Measurements from ENCODE around the gene BCR.

DNA sequence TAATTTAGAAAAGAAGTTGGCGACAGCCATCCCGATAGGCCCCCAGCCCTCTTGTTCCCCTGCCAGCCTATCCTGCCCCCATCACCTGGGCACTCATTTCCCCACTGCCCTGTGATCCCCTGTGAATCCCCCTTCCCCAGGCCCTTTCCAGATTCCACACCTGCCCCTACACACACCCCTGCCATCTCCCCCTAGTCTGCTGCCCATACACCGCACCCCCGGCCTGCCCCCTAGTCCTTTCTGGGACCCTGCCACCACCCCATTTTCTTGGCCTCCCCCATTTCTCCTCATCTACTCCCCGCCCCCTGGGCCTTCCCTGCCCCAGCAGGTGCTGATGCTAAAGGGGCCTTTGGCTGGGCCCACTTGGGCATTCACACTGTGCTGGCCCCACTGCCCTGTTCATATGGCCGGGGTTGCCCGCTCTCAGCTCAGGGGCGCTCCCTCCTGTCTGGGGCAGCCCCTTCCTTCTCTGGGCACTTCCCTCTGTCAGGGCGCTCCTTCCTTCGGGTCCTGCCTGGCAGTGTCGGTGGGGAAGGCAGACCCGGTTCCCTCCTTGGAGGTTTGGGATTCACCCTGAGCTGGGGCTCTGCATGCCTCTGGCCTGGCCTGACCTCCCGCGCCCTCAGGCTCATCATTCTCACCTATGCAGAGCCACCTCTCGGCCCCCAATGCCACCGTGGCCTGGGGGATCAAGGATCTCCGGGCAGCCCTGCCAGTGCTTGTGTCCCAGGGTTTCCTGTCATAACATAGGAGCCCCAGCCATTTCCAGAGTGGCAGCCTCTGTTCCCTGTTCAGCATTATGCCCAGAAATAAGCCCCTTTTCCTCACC lies 108.2 kb downstream of the BCR start:
- TF ChIP-seq, protein P1, sequence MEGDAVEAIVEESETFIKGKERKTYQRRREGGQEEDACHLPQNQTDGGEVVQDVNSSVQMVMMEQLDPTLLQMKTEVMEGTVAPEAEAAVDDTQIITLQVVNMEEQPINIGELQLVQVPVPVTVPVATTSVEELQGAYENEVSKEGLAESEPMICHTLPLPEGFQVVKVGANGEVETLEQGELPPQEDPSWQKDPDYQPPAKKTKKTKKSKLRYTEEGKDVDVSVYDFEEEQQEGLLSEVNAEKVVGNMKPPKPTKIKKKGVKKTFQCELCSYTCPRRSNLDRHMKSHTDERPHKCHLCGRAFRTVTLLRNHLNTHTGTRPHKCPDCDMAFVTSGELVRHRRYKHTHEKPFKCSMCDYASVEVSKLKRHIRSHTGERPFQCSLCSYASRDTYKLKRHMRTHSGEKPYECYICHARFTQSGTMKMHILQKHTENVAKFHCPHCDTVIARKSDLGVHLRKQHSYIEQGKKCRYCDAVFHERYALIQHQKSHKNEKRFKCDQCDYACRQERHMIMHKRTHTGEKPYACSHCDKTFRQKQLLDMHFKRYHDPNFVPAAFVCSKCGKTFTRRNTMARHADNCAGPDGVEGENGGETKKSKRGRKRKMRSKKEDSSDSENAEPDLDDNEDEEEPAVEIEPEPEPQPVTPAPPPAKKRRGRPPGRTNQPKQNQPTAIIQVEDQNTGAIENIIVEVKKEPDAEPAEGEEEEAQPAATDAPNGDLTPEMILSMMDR (IDR thresholded peaks at IDR 0.05): no peak
- TF ChIP-seq POLR2A (IDR thresholded peaks at IDR 0.05): no peak
